GM21381 (cell line): ENCODE measurements around the gene PGM1.

ENCODE experiments used
- ATAC-seq: cut with Tn5 transposase; IDR thresholded peaks from one replicate; pipeline ENCODE4 v1.9.1; 2021; ENCODE audit warnings: mild to moderate bottlenecking, moderate library complexity; ENCODE audit not compliant: unreplicated experiment

PGM1 gene

DNA sequence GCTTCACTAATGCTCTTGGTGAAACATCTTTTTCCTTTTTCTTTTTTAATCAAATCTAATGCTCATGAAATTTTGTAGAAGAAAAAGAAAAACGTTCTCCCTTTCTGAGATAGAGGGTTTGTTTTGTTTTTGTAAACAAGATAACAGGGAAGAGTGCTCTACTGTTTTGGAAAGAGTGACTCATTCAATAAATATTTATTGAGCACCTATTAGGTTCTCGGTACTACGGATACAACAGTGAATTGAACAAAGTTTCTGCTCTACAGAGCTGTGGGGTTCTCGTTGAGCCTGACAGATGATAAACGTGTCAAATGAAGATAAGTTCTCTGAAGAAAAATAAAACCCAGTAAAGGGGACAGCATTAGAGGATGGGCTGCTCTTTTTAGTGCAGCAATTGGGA, 7.0 kb downstream of the PGM1 start:
- no peak for ATAC-seq

- ATAC-seq, result no peak
These were observed 7.8 kb downstream of the PGM1 start for GRCh38 chr1:63601061-63601460.

- no peak for ATAC-seq
These were observed 8.3 kb downstream of the PGM1 start for GRCh38 chr1:63601463-63601862.

DNA sequence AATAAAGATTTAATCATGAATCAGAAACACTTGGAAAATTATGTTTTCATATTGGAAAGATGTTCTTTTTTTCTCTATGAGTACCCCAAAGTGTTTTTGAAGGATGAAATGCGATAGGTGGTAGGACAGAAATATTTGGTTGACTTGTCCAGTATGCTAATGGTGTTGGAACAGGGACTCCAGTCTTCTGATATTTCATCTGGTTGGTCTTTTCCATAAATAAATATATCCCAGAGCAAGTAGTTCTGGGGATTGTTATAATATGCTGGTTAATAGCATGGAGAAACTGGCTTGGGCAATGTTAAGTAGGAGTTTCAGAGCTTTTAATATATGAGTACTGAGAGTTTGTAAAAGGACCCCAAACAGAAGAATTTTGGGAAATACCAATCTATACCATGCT, 8.7 kb downstream of the PGM1 start:
- no peak for ATAC-seq

DNA sequence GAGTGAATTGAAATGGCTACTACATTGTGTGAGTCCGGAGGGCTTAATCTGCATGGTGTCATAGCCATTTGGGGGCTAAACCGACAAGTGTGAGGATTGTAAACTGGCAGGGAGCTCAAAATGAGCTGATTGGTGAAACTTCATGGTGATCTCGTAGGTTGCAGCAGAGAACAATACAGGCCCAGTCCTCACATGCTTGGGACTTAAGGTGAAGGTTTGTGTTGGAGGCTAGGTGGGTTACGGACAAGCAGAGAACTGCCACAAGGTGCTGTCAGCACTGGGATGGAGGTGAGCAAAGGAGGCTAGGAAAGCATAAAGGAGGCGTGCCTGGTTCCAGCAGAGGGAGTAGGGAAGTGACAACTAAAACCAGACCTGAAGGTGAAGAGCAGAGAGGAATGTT, 9.4 kb downstream of the PGM1 start:
- no peak for ATAC-seq

DNA sequence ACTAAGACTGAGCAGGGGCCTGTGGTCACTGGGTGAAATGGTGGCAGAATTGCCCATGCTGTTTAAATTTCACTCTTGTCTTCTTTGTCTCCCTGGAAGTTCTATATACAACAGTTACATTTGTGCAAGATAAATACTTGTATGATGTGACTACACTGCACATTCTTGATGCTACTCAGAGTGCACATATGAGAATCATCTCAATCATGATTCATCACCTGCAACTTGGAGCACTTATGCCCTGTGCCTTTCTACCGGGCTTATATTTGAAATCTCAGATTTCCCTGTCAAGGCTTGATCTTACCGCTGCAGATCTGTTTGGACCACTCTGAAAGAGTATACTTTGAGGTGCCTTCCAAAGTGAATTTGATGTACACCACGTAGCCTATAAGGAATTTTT, 10.6 kb downstream of the PGM1 start:
- ATAC-seq, result no peak

DNA sequence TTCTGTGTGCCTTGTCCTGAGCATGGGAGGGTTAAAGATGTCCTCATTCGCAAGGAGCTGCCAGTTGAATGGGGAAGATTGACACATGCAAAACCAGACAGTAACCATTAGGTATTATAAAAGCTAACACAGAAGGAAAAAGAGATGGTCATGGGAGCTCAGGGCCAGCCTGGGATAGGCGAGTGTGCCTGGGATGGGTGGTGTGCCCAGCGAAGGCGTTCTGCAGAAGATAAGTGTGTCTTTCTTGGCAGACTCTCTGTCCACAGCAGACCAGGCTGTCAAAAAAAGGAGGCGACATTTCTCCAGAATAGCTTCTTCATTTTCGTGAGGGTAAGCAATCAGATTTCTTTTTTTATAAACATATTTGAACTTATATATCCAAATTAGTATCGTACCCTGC, 14.1 kb downstream of the PGM1 start:
- no peak for ATAC-seq

DNA sequence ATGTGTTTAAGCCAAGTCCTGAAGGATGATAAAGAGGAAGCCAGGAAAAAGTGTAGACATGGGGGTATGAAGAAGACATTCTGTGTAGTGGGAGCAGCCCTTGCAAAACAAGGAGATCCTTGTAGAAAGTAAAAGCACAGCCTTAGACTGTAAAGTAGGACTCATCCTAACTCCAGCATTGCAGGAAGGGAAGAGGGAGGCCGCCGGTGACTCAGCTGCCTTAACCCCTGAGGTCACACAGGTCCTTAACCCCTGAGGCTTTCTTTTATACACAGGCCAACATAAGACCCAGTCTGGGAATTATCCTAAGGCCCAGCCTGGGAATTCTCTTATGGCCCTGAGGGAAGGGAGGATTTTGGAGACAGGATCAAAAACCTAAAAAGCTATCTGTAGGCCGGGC, 18.0 kb downstream of the PGM1 start:
- no peak for ATAC-seq

DNA sequence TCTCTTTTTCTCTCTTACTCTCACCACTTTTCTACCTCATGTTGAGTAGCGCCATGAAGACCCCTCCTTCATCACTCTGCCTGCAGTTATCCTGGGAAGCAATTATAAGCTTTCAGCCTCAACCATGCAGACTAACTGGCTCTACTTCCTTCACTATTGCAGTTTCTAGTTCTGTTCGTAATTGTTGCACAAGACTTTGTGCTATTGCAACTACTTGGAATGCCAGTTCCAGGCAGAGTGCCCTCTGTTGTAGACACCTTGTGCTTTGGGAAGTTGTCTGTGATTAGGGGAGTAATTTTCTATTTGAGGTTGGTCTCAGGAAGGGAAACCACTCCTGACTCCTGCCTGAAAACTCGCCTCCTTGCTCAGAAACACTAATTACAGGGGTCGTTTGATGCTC, 19.4 kb downstream of the PGM1 start:
- no peak for ATAC-seq

- no peak for ATAC-seq
These were observed 19.8 kb downstream of the PGM1 start for GRCh38 chr1:63612971-63613370.

DNA sequence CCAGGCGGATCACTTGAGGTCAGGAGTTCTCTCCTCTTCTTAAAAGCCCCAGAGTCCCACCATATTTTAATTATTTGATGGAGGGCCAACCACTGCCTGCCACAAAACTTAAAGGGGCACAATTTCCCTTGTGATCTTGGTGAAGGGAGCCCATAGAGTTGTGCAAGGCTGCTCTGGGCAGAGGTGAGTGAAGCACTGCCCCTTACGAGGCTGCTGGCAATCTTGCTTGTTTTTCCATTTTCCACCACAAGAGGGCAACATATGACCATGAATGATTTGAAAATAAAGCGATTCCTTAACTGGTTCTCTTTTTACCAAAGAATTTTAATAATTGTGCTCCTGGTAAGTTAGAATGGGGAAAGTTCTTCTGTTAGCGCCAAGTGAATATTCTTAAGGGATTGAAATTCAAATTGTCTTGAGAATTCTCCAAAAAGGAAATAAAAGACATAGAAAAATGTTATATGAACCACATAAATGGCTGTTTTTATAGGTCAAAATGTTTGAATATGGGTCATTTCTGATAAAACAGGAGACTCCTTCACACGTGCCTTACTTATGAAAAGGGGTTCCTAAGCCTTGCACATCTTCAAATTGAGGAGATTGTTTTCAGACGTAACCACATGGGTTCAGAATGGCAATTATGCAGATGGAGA, 22.7 kb downstream of the PGM1 start:
- peak; percentile 56 for ATAC-seq

- ATAC-seq, result no peak
These were observed 24.2 kb downstream of the PGM1 start for GRCh38 chr1:63617450-63617849.

- no peak for ATAC-seq
These were observed 24.8 kb downstream of the PGM1 start for GRCh38 chr1:63618011-63618410.

DNA sequence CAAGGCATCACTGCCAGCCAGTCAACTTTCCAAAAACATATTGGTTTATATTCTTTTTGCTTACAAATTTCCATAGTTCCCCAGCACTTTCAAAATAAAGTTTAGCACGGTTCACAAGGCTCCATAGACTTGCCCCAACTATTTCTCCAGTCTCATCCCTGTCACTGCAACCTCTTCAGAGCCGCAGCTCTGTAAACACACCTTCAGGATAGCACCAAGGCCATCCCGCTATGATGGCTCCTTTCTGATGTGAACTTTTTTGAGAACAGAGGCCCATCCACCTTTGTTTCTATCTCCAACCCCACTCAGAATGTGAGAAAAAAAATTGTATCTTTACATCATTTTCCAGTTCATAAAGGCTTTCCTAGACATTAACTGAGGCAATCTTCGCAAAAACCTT, 26.3 kb downstream of the PGM1 start:
- ATAC-seq, result no peak

- ATAC-seq, result no peak
These were observed 27.5 kb downstream of the PGM1 start for GRCh38 chr1:63620671-63621070.

GRCh38 chr1:63621075-63621474, 27.9 kb downstream of the PGM1 start:
- ATAC-seq, result no peak

- no peak for ATAC-seq
These were observed 28.5 kb downstream of the PGM1 start for GRCh38 chr1:63621698-63622097.

GRCh38 chr1:63622849-63623566, 29.8 kb downstream of the PGM1 start:
- no peak for ATAC-seq

GRCh38 chr1:63623952-63624351, 30.7 kb downstream of the PGM1 start:
- no peak for ATAC-seq

- ATAC-seq, result no peak
These were observed 31.7 kb downstream of the PGM1 start for GRCh38 chr1:63624911-63625310.

GRCh38 chr1:63626222-63626621, 33.0 kb downstream of the PGM1 start:
- no peak for ATAC-seq

- no peak for ATAC-seq
These were observed 35.4 kb downstream of the PGM1 start for GRCh38 chr1:63628607-63629006.

GRCh38 chr1:63630238-63630637, 37.0 kb downstream of the PGM1 start:
- ATAC-seq, result no peak
